ENCODE data around the gene DHX9.
"Not testable (repeated sequence)": the region's sequence is repeated elsewhere in the genome, so short reads cannot be mapped to it uniquely, and the experiment has no call there.

Gene DHX9

GRCh38 chr1:182897696-182898095, 58.5 kb downstream of the DHX9 start:
- DNase-seq = no peak

DNA sequence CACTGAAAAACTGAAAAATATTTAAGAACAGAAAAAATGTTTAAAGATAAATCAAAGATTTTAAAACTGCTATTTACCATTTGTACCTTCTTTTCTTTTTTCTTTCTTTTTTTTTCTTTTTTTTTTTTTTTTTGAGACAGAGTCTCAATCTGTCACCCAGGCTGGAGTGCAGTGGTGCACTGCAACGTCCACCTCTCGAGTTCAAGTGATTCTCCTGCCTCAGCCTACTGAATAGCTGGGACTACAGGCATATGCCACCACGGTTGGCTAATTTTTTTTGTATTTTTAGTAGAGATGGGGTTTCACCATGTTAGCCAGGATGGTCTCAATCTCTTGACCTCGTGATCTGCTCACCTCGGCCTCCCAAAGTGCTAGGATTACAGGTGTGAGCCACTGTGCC, 62.8 kb downstream of the DHX9 start:
- DNase-seq = not testable (repeated sequence)

DNA sequence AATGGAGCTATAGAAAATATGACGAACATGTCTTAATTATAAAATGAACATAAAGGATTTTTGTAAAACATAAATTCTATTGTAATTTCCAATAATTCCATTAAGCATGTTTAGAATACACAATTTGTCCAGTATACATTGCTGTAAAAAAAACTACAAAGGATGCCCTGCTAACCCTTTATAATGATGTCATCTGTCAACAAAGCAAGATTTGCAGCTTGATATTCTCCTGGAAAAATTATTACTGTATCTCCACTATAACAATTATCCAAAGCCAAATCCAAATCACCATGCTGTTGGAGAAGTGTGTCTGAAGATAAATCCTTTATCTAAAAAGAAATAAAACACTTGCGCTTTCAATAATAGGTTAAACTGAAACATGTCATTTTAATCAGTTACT, 66.2 kb downstream of the DHX9 start:
- no peak for DNase-seq

GRCh38 chr1:182909578-182909977, 70.4 kb downstream of the DHX9 start:
- DNase-seq = no peak

DNA sequence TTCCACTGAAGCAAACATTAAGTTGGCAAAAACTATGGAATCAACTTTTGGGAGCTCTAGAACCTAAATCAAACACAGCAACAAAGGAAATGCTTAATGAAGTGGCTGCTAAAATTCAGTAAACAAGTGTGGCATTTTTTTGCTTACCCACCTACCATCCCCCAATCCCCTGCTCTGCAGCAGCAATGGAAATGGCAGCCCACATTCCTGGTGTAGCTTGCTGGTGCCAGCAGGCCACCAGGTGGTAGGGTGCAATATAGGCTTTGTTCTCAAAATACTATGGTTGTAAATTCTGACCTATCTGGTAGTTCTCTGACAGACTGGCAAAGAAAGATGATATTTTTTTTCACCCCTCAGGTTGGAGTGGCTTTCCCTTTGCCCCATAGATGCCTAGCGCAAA, 71.0 kb downstream of the DHX9 start:
- no peak for DNase-seq

DNA sequence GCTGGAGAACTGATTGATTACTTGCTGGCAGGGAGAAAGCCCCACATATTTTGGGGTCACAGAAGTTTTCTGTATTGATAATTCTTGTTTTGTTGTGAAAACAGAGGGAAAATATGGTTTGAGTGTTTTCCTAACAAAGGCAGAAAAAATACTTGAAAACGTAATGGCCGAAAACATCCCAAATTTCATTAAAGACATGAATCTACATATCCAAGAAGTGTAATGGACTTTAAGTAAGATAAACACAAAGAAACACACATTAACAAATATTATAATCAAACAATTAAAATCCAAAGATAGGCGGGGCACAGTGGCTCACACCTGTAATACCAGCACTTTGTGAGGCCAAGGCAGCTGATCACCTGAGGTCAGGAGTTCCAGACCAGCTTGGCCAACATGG, 74.3 kb downstream of the DHX9 start:
- no peak for DNase-seq

GRCh38 chr1:182917378-182917777, 78.2 kb downstream of the DHX9 start:
- no peak for DNase-seq

DNA sequence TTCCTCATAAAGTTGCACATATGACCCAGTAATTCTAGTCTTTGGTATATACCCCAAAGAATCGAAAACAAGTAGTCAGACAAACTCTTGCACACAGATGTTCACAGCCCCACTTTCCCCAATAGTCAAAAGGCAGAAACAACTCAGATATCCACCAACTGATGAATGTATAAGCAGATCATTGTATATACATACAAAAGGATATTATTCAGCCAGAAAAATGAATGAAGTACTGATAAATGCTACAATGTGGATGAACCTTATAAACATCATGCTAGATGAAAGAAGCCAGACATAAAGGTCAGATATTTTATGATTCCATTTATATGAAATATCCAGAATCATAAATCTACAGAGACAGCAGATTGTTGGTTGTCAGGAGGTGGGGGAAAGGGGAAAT, 86.5 kb downstream of the DHX9 start:
- DNase-seq = no peak

DNA sequence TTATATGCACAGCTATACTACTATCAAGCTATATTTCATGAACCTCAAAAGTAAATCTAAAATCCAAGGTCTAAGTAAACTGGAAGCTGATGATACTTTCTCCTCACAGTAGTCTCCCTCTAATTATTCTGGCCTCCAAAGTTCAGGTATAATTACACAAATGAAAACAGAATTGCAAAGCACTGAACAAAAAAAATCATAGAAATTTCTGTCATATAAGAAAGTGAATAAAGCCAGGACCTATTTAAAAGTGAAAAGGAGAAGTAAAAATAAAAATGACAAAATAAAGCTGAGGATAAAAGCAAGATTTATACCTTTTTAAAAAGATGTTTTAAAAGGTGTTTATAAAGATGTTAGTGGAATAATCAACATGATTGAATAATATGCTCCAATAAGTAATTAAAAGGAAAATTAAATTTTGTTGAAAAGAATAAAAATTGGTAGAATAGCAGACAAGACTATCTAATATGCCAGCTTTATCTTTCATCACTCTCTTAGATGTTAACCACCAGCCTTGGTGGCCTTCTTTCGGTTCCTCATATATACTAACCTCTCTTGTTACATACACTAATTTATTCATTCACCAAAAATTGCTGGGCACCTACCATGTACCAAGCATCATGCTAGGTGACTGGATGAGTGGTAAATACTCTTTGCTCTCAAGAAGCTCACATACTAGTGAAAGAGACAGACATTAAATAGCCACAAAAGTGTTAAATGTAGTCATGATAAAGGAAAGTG, 88.7 kb downstream of the DHX9 start:
- no peak for DNase-seq

DNA sequence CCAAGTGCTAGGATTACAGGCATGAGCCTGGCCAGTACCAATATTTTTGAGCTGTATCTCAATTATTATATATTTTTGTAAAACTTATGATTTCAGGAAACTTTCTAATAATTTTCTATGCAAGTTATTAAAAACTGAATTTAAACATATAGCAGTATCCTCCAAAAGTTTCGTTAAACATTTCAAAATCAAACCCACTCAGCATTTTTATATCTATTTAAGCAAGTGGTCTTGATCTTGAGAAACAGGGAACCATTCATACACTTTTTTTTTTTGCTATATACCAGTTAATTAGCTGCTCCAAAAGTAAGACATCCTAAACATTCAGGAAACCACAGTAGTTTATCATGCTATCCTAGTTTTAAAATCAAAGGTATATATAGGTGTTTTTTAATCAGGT, 91.8 kb downstream of the DHX9 start:
- no peak for DNase-seq

DNA sequence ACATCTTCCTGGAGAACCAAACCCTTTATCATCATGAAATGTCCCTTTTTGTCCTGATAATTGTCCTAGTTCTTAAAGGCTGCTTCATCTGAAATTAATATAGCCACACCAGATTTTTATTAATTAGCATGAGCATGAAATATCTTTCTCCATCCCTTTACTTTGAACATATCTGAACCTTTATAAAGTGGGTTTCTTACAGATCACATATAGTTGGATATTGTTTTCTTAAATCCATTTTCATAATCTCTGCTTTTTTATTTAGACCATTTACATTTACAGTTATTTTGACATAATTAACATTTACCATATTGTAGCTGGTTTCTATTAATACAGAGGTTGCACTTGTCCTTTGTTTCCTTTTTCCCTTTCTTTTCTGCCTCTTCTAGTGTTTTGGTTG, 96.6 kb downstream of the DHX9 start:
- no peak for DNase-seq
